GM19468 (cell line): ENCODE results near the gene ZFHX2.

Experiments used
- ATAC-seq: cut with Tn5 transposase; IDR thresholded peaks from one replicate; pipeline ENCODE4 v1.9.1; 2021; ENCODE audit warnings: mild to moderate bottlenecking, moderate library complexity, moderate number of reproducible peaks; ENCODE audit not compliant: unreplicated experiment; ENCODE audit errors: extremely low read depth

The ZFHX2 gene

DNA sequence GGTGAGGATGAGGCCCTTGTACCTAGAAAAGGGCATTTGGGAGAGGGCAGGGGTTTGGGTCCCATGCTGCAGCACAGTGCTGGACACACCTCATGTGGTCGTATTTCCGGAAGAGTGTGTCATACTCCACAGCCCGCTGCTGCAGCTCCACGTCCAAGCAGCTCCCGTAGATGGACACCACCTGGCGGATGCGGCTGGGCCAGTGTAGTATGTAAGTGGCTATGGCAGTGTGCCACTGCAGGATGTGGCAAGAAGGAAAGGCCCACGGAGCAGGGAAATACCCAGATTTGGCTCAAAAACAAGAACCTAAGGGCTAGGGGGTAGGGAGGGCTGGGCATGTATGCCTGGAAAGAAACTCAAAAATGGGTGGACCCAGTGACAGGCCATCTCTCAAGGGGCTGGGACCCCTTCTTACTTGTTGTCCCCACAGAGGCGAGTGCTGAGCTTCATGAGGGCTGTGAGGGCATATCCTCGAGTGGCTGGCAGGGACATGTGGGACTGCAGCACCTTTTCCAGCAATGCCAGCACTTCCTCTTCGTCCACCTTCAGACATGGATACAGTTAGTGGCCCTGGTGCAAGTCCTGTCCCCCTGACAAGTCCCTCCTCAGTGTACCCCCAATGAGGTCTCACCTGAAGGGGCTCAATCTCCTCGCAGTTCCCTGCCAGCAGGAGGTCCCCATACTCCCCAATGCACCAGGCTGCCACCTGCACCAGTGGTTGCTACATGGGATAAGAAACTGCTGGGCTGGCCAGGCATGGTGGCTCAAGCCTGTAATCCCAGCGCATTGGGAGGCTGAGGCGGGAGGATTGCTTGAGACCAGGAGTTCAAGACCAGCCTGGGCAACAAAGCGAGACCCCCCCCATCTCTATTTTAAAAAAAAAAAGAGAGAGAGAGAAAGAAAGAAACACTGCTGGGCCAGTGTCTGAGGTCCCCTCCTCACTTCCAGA lies 10.6 kb upstream of the ZFHX2 start:
- ATAC-seq: no peak

DNA sequence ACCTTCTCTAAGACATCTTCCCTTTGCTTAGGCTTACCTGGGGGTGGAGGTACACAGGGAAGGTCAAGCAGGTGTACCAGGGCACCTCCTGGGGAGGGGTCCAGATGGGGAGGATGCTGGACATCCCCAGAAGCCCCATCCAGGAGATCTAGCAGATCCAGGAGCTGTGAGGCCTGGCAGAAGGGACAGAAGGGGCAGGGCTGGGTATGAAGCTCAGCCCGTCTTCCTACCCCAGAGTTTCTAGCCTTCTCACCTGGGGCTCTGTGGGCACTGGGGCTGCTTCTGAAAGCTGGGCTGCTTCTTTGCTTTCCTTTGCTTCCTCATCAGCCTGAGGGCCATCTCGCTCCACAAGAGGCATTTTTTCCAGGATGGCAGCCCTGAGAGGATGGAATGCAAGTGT lies 9.7 kb upstream of the ZFHX2 start:
- ATAC-seq: no peak

DNA sequence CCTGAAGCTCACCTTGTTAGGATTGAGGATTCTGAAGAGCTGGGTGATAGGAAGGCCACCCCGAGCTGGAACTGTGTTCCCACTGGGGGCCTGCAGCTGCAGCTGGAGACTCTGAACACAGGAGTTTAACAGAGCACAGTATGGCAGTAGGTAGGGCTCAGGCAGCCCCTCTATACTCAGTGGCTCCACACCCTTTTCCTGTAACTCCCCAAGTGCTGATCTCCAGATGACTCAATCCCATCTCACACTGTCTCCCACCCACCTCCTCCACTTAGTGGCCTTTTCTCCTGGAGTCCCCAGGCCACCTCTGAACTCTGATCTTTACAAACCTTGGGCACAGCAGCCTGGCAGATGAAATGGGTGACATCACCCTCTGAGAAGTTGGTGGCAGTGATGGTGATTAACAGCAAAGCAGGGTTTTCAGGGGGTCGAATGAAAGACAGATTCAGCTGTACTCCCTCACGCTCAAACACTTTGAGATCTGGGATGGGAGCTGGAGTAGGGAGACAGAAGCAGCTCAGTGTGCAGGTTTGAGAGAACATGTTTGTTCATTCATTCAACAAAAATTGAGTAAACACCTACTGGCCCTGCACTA lies 8.5 kb upstream of the ZFHX2 start:
- ATAC-seq: no peak

DNA sequence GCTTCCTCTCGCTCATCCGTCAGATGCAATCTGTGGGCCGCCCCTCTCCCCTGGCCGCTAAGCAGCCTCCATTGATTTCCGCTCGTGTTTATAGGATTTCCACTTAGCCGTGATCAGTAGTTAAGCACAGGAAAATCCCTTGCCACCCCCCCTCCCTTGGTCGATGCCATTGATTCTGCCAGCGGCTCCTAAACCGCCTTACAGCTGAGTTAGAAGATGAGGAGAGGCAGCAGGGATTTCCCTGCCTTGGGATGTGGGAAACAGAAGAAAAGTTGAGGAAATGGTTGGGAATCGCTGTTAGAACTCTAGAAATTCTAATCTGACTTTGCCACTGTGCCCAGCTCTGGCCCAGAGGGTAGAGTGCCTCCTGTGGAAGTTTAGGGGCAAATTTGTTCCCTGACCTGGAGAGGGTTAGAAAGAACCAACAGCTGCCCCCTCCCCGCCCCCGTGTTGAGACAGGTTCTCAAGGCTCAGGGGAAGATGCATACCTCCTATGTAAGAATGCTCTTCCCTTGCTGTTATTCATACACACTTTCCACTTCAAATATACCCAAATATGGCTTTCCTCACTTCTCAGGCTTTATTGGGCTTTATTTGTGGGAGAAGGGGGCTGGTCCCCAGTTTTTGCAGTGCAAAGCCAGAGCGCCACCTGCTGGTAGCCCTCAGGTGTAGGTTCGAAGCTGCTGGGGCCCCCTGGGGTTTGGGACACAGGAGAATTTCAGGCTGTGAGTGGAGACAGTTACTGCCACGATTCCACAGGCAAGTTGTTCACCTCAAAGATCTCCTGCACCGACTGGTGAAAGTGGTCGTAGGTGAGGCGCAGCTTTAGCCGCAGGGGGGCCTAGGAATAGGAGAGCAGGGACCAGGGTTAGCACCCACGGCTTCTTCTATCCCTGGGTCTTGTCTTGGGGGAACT lies 7.7 kb upstream of the ZFHX2 start:
- no peak for ATAC-seq

DNA sequence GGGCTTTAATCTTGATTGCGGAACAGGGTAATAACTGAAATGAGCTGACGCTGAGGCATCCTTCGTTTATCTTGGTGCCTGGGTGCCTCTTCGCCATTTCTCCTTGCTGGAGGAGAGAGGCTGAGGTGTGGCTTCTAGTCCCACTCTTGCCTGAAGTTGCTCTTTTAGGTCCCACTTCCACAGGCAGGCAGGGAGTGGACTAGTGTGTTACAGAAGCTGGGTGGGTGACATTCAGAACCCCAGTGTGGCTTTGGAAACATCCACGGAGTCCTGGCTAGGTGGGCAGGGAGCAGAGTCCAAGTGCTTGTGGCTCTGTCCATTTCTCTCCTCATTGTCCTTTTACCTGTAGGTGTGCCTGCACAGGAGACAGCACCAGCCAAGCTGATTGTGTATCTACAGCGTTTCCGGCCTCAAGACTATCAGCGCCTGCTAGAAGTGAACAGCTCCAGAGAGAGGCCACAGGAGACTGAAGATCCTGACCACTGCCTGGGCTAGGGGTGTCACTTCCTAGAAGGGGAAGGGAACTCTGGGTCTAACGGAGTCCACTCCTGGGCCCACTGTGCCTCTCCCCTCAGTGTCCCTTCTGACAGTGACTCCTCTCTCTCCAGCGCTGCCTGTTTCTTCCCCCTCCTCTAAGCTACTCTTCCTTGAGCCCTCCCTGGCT lies 6.9 kb upstream of the ZFHX2 start:
- no peak for ATAC-seq

DNA sequence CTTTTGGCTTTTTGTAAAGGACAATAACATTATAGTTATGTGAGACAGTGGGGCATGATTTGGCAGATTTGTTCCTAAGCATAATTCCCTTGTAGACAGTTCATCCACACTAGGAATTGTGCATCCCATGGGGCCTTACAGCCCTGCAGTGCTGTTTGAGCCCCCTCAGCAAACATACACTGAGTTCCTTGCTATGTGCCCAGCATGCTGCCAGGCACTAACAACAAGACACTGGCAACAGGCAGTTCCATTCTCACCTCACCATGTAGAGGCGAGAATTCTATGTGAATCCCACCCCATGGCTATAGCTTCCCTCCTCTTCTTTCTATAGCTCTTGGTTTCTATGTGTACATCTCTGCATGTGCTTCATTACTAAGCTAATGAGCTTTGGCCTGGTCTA lies 6.4 kb upstream of the ZFHX2 start:
- no peak for ATAC-seq

DNA sequence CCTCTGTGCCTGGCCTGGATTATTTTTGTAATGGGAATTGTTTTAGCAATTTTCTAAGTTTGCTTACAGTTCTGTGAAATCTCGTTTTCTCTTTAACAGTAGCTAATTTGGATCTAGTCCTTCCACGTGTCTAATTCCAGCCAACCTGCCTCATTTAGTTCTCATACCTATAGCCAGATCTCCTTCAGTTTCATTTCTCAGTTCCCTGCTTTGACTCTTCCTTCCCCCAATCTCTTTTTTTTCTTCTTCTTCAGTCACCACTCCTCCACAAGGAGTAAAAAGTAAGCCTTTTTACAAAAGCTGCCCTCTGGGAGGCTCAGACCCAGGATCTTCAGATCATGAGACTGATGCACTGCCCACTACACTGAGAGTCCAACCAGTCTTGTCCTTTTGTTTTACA lies 6.0 kb upstream of the ZFHX2 start:
- ATAC-seq: no peak

DNA sequence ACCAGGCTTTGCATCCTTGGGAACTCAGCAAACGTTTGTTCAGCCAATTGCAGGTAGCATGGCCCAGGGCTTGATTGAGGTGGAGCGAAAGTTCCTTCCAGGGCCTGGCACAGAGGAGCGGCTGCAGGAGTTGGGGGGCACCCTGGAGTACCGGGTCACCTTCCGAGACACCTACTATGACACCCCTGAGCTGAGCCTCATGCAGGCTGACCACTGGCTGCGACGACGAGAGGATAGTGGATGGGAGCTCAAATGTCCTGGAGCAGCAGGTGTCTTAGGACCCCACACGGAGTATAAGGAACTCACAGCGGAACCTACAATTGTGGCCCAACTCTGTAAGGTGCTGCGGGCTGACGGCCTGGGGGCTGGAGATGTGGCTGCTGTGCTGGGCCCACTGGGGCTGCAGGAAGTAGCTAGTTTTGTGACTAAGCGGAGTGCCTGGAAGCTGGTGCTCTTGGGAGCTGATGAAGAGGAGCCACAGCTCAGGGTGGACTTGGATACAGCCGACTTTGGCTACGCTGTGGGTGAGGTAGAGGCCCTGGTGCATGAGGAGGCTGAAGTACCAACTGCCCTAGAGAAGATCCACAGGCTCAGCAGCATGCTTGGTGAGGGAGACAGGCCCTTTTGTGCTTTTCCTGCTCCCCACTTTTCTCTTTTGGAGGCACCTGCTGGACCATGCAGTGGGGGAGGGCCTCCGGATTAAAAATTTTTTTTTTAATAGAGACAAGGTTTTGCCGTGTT lies 5.3 kb upstream of the ZFHX2 start:
- no peak for ATAC-seq

DNA sequence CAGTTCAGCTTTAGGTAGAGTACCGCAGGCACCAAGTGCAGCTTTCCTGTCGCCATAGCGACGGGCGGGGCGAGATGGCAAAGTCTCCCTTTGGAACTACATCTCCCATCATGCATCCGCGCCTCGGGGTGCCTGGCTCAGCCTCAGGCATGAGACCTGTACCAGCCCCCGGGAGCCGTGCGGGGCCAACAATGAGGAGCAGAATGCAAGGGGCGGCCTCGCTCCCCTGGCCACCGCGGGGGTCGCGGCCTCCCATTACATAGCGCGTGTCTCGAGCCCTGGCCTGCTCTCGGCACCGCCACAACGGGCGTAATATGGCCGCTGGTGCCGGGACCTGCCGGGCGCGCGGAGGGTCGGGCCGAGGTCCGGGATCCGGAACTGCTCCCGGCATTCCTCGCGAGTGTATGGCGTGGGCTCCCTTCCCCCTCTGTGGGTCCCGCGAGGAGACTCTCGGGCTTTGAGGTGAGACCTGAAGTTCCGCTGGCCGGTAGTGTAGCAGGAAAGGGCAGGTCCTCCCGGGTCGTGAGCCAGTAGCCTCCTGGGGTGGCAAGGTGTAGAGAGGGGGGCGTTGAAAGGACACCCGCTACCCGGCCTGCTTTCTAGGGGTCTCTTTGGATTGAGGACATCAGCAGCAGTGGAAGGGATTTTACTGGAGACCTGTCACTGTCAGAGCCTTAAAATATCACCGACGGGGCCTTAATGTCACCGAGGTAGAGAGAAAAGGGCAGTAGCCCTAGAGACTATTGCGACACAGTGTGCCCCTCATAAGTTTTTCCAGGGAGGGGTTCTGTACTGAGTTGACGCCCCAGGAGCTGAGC lies 4.5 kb upstream of the ZFHX2 start, which contains the start of gene THTPA:
THTPA (plus strand) TSS at position 390 of the 818 bp plus-strand sequence. CDS start 487 bp downstream, outside the sequence.
- ATAC-seq: peak; percentile 91

DNA sequence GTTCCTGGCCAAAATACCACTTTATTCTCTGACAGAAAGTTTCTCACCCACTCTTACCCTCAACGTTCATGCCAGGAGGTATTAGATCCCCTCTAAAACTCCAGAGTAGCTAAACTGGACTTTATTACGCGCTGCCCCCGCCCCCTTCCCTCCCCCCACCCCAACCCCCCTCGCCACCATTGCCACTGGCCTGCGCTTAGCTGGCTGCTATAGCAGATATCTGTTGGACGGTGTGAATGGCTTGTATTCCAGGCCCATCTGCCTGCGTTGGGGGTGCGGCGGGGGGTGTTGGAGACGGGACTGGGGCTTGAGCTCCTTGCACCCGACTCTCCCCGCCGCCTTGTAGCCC lies 3.9 kb upstream of the ZFHX2 start:
- no peak for ATAC-seq

DNA sequence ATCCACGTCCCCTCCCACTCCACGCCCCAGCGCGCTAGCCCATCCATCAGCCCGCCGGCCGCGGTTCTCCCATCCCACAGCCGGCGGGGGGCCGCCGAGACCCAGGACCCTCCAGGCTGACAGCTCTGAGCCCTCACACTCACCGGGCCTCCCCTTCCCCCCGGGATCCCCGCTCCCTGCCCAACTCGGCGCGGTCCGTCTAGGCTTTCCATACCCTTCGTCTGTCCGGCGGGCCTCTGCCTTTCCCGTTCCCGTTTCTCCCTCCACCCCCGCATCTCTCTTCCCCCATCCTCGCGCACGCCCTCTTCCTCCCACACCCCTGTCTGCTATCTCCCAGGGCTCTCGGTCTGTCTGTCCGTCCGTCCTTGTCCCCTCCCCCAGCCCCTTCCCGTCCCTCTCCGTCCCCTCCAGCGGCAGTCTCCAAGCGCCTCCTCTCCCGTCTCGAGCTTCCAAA lies 726 bp downstream of the ZFHX2 start:
- no peak for ATAC-seq

DNA sequence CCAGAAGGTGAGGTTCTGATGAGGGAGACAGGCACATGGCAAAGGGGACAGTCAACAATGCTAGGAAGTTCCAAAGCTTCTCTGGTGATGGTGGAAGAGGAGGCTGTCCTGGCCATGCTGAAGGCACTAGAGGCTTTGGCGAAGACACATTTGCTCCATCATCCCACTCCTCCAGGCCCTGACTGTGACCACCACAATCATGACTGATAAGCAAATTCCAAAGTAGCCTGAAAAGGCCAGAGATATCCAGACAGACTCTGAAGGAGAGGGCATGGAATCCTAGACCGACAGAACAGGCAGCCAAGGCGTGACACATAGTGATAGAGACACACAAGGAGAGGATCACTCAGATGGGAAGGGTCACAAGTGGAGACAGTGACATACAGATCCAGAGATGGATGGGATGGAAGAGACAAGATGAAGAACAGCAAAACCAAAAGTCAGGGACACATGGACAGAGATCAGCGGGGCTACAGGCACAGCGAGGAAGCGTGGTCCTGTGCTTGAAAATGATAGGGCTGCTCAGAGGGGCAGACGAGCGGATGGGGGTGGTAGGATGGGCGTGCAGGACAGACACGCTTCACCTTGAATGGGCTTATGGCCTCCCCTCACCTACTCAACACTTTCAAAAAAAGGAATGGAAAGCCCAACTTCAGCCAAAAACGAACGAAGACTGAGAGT lies 1.3 kb downstream of the ZFHX2 start:
- ATAC-seq: no peak

DNA sequence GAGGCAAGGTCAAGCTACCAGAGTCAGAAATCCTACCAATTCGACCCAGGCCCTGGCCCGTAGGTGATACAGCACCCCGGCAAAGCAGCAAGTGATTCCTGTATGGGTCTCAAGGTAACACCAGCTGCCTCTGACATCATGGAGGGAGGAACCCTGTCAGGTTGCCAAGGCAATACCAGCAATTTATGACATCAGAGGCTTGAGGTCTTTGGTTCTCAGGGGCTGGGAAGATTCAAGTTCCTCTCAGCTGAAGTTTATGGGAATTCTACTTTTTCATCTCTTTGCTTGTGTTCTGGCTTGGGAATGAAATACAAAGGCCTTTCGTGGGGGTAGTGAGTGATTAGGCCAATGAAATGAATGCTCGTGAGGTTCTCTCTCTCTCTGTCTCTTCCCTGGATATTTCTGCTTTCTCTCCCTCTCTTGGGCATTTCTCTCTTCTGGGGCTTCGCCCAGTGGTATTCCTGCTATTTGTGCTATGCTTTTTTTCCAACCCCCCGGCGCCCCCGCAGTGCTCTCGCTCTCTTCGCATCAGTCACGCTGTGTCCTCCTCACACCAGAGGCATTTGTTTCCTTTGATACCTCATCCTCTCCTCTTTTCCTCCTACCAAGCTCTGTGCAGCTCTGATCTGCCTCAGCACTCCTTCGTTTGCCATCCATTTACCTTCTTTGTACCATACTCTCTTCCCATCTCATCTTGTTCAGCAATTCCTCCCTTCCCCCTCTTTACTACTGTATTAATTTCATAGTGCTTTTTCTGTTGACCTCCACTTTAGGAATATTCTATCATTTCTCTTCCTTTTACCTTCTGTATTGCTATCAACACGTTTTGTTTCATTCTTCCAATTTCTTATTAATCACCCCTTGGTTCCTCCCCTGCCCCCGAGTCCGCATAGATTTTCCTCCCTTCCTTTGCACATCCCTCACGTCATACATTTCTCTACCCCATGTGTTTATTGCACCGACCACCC lies 2.9 kb downstream of the ZFHX2 start:
- no peak for ATAC-seq

DNA sequence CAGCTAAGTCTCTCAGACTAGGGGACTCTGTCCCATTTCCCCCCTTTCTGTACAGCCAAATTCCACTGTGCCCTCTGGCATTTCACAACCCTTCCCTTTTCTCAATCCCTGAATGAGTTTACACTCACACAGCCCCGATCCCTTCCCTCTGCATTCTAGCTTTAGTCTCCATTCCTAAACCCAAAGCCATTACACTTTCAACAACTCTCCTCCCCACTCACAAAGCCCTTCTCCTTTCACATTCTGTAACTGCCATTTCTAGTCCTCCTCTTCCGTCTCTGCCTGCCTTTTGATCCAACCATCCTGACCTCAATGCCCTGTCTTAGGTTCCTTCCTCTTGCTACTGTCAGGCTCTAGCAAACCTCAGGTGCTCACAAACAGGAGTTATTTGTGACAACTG lies 3.6 kb downstream of the ZFHX2 start:
- no peak for ATAC-seq

DNA sequence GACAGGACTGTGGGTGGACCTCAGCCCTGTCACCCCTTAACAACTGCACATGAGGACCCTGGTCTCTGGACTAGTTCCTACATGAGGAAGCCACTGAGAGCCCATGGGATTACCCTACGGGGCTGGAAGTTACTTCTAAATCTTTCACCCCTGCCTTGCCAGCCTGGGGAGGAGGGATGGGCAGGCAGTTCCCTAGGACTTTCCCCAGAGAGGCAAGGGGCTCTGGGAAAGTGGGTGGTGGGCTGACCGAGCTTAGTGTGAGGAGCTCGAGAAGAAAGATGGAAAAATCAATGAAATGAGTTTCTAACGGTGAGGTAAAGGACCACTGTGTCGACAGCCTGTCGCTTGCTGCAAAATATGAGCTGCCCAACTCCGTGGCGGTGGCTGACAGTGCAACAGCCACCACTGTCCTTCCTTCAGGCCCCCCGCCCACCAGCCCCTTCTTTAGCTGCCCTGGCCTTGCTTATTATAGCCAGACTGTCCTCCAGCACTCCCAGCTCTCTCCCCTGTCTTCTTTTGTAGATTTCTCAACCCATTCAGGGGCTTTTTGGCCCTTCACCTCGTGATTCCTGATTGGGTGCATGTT lies 5.0 kb downstream of the ZFHX2 start:
- ATAC-seq: no peak

DNA sequence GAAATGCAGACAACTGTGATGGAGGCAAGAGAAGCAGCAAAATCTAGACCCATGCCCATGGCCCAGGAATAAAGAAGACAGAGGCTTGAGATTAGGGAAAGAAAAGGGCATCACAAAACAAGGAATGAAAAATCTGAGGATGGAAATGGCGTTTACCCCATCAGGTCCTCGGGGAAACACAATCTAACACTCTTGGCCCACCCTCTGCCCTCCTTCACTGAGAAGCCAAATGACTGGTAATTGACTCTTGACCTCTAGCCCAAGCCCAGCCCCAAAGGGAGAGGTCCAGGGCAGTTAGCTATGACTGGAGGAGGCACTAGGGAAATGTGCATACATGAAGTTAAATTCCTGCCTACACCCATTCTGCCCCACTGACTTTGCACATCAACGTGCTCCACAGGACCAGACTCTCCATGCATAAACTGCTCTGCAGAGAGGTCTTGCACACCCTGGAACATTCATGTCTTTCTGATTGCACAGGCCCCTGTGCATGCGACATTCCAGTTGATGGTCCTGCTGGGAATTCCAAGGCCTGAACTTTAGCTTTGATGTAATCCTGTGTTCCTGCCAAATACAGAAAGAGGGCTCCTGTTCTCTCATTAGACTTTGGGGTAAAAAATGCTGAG lies 5.7 kb downstream of the ZFHX2 start:
- no peak for ATAC-seq
